Stimulated activated CD8-positive, alpha-beta memory T cell treated with anti-CD3 and anti-CD28 coated beads, Interleukin-4, amount 100 ng/mL, for 48 hours (primary cell): ENCODE data around the gene GFOD1.
"Not testable (repeated sequence)": the region's sequence is repeated elsewhere in the genome, so short reads cannot be mapped to it uniquely, and the experiment has no call there.

ENCODE experiments used
- DNase-seq: peaks from one replicate; pipeline ENCODE4 v3.0.0-alpha.2; 2020

GFOD1 gene

GRCh38 chr6:13398421-13398994, 88.9 kb downstream of the GFOD1 start:
- DNase-seq = no peak

DNA sequence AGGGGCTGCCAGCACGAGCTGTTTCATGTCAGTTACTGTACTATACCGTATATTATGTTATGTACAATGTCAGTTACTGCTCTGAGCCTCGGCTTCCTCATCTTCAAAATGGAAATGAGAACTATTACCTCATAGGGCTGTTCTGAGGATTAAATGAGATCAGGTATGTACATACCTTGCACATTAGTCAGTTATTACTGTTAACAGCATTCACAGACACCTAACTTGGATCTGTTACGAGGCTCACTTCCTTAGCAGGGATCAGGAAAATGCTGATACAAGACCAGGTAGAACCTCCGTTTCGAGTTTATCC, 89.4 kb downstream of the GFOD1 start:
- DNase-seq = no peak

GRCh38 chr6:13397359-13398068, 89.9 kb downstream of the GFOD1 start:
- no peak for DNase-seq

DNA sequence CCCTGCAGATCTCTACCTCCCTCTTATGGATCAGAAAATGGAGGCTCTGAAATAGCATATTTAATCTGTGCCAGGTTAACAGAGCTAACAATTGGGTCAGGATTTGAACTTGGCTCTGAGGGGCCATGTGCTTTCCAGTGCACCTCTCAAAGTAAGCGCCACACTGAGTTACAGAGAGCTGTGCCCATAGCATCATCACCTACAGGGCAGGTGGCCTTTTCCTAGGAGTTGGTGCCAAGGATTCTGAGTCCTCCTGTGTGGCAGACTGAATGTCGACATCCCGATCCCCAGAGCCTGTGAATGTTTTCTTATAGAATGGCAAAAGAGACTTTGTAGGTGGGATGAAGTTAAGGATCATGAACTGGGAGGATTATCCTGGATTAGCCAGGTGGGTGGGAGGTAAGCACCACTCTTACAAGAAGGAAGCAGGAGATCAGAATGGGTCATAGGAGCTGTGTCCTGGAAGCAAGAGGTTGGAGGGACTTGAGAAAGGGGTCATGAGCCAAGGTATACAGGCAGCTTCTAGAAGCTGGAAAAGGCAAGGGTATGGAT, 91.1 kb downstream of the GFOD1 start:
- DNase-seq = no peak

DNA sequence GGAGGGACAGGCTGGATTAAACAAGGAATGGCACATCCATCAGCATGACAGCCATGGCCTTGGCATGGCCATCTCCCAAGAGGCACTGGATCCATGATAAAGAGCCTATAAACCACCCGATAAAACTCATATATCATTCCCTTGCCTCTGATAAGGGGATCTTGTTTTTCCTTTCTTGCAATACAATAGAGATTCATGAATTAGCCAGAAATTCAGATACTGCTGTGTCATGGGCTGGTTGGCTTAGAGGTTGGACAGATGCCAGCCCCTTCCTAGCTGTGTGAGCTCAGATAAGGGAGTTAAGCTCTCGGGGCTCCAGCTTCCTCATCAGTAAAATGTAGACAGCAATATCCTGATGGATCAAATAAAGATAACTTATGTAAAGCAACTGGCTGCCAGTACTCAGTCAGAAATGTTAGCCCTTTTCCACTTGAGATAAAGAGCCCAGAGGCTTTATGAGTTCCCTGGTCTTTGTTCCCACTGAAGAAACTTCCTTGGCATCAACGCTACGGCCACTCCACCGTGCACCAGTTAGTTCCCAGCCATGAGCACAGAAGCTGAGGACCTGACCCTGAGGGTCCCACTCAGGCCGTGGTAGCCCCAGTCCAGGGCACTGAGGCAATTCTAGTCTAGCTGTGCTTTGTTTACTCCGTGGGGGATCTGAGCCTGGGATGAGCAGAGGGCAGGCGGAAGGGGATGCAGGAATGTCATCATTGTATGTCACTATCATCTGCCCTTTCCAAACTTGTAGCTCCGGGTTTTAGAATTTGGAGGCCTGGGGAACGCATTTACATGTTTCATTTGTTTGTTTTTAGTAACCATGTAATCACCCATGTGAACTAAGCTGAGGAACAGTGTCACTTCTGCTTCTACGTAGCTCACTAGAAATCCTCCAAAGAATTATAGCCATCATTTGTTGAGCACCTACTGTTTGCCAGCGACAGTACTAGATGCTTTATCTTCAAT, 91.8 kb downstream of the GFOD1 start:
- DNase-seq = no peak

- DNase-seq = no peak
Measured at GRCh38 chr6:13392462-13392861, 94.9 kb downstream of the GFOD1 start.

DNA sequence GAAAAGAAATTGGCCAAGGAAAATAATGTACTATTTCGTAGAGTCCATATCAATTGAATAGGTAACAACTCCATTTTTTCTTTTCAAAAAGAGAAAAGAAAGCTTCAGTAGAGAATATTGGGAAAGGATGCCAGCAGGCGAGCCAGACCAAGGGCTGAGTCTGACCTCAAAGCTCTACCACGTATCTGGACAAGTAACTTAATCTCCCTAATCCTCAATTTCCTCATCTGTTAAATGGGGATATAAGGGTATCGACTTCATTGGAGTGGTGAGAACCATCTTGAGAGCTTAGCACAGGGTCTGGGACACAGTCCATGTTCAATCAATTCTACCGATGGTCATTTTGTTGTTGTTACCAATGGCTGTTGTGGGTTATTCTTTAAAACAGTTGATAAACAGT, 95.9 kb downstream of the GFOD1 start:
- no peak for DNase-seq

DNA sequence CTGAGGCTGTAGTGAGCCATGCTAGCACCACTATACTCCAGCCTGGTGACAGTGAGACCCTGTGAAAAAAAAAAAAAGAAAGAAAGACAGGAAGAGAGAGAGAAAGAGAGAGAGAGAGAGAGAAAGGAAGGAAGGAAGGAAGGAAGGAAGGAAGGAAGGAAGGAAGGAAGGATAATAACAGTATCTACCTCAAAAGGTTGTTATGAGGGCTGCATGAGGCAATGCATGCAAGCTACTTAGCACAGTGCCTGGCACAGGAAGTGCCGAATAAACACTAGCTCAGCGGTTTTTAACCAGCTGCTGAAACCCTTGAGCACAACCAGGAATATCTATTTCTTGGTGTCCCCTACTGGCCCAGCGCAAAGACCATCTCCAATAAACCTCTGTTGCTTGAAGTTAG, 96.7 kb downstream of the GFOD1 start:
- no peak for DNase-seq

- DNase-seq = not testable (repeated sequence)
Measured at GRCh38 chr6:13389237-13389636, 98.2 kb downstream of the GFOD1 start.

GRCh38 chr6:13388769-13389168, 98.6 kb downstream of the GFOD1 start:
- not testable (repeated sequence) for DNase-seq

- DNase-seq = no peak
Measured at GRCh38 chr6:13384966-13385365, 102.4 kb downstream of the GFOD1 start.

DNA sequence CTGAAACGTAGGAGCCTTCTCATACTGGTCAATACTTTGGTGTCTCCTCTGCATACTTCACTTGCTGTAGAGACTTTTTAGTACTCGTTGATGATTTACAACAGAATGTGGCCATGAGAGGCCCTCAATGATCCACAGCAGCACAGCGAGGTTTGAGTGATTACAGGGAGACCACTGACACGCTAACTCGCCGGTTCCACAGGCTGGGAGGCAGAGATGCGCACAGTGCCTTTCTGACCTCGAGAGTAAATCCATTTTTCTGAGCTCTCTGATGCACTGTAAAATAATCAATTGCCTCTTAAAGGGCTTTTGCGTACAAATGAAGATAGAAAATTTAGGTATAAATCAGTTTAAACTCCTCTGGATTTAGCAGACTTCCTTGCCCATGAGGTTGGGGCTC, 102.9 kb downstream of the GFOD1 start:
- no peak for DNase-seq

DNA sequence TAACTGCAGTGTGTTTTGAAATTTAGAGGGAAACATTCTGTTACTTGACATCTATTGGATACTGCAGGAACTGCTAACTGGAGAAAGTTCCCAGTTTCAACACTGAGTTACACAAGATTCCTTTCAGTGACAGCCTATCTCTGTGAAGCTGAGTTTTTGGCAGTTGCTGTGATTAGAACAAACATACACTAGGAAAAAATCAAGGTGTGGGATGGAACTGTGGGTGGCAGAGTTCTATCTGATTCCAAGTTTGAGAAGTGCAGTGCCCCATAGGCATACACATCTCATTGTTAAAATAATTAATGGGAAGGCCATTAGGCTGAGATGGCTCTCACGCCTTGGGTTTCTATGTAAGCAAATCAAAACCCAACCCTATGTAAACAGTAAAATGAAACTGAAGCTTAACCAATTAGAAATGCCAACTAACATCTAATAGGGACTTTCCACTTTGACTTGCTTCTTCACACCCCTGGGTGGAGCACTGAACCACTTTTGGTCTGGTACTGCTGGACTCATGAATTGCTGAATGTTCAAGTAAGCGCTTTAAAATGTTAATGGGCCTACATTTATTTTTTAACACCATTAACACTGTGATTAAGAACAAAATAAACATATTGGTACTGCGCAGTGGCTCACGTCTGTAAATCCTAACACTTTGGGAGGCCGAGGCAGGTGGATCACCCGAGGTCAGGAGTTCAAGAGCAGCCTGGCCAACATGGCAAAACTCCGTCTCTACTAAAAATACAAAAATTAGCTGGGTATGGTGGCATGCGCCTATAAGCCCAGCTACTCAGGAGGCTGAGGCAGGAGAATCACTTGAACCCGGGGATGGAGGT, 103.9 kb downstream of the GFOD1 start:
- DNase-seq = no peak

- DNase-seq = no peak
Measured at GRCh38 chr6:13380761-13381160, 106.6 kb downstream of the GFOD1 start.

DNA sequence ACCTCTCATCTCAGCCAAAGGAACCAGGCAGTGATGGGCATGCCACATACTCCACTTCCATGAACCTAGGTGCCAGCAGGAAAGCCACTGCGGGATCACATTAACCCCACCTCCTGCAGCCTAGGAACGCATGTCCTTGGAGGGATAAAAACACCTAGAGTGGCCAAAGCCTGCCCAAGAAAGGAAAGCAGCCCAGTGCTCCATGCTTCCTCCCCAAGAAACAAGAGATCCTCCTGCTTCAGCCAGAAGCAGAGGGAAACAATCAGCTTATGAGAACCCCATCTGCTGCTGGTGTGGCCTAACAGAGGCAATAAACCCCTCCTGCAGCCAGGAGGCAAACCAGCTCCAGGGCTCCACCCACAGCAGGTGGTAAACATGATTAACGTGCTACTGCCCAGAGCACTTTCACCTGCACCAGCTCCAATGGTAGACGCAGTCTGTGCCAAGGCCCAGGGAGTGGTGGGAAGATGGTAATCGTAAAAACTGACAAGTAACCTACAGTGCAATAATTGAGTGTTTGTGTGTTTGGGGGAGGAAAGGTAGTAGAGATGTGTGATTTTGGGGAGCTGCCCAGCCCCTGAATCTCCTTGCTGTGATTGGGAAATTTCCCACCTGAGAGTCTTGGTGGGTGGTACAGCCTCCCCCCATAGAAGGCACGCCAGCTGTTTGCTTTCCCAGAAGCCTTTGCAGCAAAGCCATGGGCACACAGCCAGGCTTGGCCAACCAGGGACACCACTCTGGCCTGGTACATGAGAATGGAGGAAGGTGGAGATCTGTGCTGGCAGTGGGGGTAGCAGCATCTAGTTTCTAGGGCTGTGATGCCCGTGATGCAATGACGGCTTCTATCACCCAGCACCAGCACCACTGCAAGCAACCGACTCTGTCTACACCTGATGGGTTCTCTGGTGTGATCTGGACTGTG, 108.5 kb downstream of the GFOD1 start:
- no peak for DNase-seq

DNA sequence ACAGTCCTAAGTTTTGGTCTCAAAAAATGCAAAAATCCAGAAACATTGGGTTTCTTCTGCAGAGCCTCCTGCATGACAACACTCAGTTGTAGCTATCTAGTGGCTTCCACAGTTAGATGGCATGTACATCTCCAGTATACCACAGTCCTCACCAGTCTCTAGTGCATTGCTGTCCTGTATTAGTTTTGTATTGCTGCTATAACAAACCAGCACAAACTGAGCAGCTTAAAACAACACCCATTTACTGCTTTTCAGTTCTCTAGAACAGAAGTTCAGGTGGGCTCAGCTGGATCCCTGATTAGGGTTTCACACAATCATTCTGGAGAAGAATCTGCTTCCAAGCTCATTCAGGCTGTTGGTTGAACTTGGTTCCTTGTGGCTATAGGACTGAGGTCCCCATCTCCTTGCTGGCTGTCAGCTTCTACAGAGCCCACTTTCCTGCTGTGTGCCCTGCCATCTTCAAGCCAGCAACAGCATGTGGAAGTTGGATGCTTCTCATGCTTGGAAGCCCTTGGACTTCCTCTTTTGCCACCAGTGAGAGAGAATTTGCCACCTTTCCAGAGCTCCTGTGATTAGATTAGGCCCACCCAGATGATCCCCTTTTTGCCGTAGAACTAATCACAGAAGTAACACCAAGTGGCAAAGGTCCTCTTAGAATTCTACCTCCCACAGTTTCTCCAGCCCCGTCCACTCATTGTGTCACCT, 110.2 kb downstream of the GFOD1 start:
- no peak for DNase-seq

DNA sequence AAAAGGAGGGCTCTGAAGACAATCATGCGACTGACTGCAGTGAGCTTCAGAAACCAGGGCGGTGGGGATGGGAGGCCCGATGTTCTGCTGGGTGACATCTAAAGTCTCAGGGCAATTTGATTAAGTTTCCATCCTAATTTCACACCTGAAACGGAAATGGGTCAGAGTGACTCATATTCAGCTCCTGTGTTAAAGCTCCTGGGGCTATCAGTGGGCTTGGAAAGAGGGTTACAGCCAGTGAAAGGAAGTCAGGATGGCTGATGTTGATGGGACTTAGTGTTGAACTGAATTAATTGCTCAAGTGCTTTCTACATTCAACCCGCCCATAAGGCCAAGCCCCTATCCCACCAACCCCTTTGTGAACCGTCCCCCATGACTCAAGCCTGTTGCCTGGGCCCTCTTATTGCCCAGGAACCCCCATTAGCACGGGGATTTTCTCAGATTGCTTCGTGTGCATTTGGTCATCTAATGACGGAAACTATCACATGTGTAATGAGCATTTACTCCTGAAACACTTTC, 112.0 kb downstream of the GFOD1 start:
- DNase-seq = peak; percentile 62

DNA sequence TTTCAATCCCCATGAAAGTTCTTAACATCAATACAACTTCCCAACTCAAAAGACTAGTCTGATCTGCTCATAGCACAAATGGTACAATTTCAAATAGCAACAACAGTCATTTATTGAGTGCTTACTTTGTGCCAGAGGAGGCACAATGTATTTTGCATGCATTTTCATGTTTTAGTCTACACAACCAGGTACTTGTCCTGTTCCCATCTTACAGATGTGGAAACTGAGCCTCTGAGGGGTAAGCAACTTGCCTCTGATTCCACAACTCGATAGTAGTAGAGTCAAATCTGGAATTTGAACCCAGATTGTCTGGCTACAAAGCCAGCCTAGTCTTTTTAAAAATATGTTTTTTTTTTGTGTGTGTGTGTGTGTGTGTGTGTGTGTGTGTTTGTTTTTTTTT, 113.5 kb downstream of the GFOD1 start:
- no peak for DNase-seq

DNA sequence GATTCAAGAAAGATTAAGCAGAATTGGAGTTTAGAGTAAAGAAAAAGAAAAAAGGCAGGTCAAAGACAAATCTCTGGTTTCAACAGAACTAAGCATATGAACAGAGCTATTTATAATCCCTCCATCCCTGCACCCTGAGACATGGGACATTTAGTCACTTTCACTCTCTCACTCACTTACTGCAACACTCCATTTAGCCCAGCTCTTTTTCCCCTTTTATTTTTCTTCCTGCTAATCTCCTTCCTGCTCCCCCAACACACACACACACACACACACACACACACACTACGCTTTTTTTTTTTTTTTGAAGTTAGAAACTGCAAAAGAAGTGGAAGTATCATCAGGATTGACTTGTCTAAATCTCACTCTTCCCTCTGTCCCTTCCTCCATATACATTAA, 113.9 kb downstream of the GFOD1 start:
- DNase-seq = no peak

- DNase-seq = no peak
Measured at GRCh38 chr6:13372688-13373487, 114.5 kb downstream of the GFOD1 start.
